ENCODE measurements around the gene CEP83. TPM values are rescaled to one million over a fixed set of nuclear protein-coding genes. Genes with fewer than 3 reads are reported as not detected.

Gene CEP83
- total and polyA plus RNA-seq, 9 of the 15 experiments (the other 6 are each of a cell fraction or from before 2014, with no cell fraction given): 5.3 to 40.5 (median 31.3) TPM

DNA sequence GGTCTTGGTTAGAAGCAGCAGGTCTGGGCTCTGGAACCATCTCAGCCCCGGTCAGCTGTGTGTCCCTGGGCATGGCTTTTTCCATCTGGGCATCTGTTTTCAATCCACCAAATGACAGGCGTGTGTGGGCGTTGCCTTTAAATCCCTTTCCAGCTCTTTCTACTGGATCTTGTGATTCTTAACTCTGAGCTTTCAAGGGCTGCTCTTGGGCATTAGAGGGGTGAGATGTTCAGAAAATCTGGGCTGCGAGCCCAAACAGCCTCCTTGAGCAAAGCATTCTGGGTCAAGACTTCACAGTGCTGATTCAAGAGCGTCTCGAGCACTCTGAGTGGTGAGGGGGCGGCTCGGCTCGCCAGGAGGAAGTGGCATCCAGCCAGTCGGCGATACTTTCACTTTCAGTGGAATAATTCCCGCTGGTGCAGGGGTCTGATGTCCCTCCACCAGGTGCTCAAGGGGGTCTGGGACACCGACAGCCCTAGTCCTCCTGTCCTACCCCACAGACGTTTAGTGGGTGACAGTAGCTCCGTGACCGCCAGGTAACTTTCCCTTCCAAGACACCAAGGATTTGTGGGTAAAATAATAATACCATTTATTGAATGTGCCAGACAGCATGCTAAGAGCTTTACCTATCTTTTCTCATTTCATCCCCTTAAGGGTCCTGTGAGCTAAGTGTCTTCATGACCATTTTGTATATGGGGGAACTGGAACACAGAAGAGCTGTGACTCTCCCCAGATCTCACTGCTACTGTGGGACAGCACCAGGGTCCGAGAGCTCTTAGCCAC is 197.2 kb downstream of the CEP83 start (continued):
- TF ChIP-seq, protein P1, sequence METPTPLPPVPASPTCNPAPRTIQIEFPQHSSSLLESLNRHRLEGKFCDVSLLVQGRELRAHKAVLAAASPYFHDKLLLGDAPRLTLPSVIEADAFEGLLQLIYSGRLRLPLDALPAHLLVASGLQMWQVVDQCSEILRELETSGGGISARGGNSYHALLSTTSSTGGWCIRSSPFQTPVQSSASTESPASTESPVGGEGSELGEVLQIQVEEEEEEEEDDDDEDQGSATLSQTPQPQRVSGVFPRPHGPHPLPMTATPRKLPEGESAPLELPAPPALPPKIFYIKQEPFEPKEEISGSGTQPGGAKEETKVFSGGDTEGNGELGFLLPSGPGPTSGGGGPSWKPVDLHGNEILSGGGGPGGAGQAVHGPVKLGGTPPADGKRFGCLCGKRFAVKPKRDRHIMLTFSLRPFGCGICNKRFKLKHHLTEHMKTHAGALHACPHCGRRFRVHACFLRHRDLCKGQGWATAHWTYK (CRISPR knock-in tag; IDR thresholded peaks at IDR 0.05): no peak
- TF ChIP-seq, protein P2, sequence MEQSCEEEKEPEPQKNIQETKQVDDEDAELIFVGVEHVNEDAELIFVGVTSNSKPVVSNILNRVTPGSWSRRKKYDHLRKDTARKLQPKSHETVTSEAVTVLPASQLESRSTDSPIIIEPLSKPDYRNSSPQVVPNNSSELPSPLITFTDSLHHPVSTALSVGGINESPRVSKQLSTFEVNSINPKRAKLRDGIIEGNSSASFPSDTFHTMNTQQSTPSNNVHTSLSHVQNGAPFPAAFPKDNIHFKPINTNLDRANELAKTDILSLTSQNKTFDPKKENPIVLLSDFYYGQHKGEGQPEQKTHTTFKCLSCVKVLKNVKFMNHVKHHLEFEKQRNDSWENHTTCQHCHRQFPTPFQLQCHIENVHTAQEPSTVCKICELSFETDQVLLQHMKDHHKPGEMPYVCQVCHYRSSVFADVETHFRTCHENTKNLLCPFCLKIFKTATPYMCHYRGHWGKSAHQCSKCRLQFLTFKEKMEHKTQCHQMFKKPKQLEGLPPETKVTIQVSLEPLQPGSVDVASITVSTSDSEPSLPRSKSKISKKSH (CRISPR knock-in tag; IDR thresholded peaks at IDR 0.05): no peak
- TF ChIP-seq MEF2D (tag; conservative IDR thresholded peaks at IDR 0.05; ENCODE audit: low read depth): no peak
- TF ChIP-seq TRIM28 (IDR thresholded peaks at IDR 0.05): no peak
- no peak for TF ChIP-seq ZFP30 (CRISPR knock-in tag; IDR thresholded peaks at IDR 0.05; ENCODE audit: borderline replicate concordance)
- TF ChIP-seq KDM4B (IDR thresholded peaks at IDR 0.05; ENCODE audit: borderline replicate concordance in 2 of 2, low read depth in 1 of 2): no peak
- 0 out of 2 replicates have a peak, but pooled peaks have one; percentile 12 for TF ChIP-seq DIDO1 (tag; IDR thresholded peaks at IDR 0.05; ENCODE audit: low read depth)
- TF ChIP-seq ZNF668 (CRISPR knock-in tag; IDR thresholded peaks at IDR 0.05): no peak
- TF ChIP-seq, protein P3, sequence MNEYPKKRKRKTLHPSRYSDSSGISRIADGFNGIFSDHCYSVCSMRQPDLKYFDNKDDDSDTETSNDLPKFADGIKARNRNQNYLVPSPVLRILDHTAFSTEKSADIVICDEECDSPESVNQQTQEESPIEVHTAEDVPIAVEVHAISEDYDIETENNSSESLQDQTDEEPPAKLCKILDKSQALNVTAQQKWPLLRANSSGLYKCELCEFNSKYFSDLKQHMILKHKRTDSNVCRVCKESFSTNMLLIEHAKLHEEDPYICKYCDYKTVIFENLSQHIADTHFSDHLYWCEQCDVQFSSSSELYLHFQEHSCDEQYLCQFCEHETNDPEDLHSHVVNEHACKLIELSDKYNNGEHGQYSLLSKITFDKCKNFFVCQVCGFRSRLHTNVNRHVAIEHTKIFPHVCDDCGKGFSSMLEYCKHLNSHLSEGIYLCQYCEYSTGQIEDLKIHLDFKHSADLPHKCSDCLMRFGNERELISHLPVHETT (CRISPR knock-in tag; conservative IDR thresholded peaks at IDR 0.05 in 1 of 2, IDR thresholded peaks at IDR 0.05 in 1 of 2): no peak; a peak in 1 of 4 replicates
- no peak for TF ChIP-seq PYGO2 (tag; IDR thresholded peaks at IDR 0.05)
- TF ChIP-seq, protein P4, sequence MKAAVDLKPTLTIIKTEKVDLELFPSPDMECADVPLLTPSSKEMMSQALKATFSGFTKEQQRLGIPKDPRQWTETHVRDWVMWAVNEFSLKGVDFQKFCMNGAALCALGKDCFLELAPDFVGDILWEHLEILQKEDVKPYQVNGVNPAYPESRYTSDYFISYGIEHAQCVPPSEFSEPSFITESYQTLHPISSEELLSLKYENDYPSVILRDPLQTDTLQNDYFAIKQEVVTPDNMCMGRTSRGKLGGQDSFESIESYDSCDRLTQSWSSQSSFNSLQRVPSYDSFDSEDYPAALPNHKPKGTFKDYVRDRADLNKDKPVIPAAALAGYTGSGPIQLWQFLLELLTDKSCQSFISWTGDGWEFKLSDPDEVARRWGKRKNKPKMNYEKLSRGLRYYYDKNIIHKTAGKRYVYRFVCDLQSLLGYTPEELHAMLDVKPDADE (conservative IDR thresholded peaks at IDR 0.05; ENCODE audit: control insufficient read depth, low read depth, low read length): no peak
- TF ChIP-seq PTRF (tag; IDR thresholded peaks at IDR 0.05): no peak
- no peak for TF ChIP-seq ZNF3 (CRISPR knock-in tag; IDR thresholded peaks at IDR 0.05)
- peak; percentile 84 for TF ChIP-seq SPI1 (IDR thresholded peaks at IDR 0.05; ENCODE audit: borderline replicate concordance, low read depth, low read length)
- no peak for TF ChIP-seq POLR2H (tag; IDR thresholded peaks at IDR 0.05; ENCODE audit: low read depth)
- no peak for TF ChIP-seq GTF2F1 (IDR thresholded peaks at IDR 0.05; ENCODE audit: low read depth, low read length)
- TF ChIP-seq ZBTB8A (IDR thresholded peaks at IDR 0.05; ENCODE audit: partially characterized antibody): no peak
- no peak for TF ChIP-seq PRPF4 (IDR thresholded peaks at IDR 0.05; ENCODE audit: insufficient read depth, low read depth, low read length, poor library complexity, severe bottlenecking)
- TF ChIP-seq ETV5 (CRISPR knock-in tag; IDR thresholded peaks at IDR 0.05; ENCODE audit: low read depth): no peak
- TF ChIP-seq, protein P5, sequence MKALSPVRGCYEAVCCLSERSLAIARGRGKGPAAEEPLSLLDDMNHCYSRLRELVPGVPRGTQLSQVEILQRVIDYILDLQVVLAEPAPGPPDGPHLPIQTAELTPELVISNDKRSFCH (CRISPR knock-in tag; IDR thresholded peaks at IDR 0.05): no peak
- TF ChIP-seq, protein P5 (tag; IDR thresholded peaks at IDR 0.05): no peak
- no peak for TF ChIP-seq MECOM (CRISPR knock-in tag; IDR thresholded peaks at IDR 0.05)

Data from K562 (cell line).